ENCODE data around the gene ARFGAP2. TPM values are rescaled to one million over a fixed set of nuclear protein-coding genes. Genes with fewer than 3 reads are reported as not detected.

Gene ARFGAP2
- total RNA-seq, 4 donors from 2014 or later: 144 to 225 (median 163) TPM

DNA sequence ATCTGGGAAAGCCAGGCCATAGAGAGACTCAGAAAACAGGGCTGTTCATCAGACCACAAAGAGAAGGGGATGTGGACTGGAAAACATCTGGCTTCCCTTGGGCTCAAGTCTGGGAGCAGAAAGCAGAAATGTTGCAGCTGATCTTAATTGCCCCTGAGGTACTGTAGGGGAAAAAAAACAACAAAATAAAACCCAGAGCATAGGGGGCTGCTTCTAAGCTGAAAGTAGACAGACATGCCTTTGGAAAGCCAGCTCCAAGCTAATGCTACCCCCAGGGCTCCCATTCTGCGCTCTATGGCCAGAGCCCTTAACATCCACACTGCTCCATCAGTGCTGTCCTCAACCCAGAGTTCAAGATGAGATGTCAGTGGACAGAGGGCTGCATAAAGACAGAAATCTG, 11.6 kb upstream of the ARFGAP2 start:
- no peak for DNase-seq
- Histone ChIP-seq H3K4me3 (no peak overlapping the region), H3K4me1 (peaks cover 6 to 47% (median 13%) of the 10 kb centered on the region in 4 donors), H3K36me3 (no peaks in the 10 kb centered on the region), H3K27ac (peak overlapping the region in 1 of 4 donors; percentile 89), H3K27me3 (peaks cover 0 to 6% of the 10 kb centered on the region in 2 donors), H3K9me3 (no peaks in the 10 kb centered on the region)
- TF ChIP-seq POLR2A (IDR thresholded peaks at IDR 0.05) (no peak), CTCF (IDR thresholded peaks at IDR 0.05) (no peak)

DNA sequence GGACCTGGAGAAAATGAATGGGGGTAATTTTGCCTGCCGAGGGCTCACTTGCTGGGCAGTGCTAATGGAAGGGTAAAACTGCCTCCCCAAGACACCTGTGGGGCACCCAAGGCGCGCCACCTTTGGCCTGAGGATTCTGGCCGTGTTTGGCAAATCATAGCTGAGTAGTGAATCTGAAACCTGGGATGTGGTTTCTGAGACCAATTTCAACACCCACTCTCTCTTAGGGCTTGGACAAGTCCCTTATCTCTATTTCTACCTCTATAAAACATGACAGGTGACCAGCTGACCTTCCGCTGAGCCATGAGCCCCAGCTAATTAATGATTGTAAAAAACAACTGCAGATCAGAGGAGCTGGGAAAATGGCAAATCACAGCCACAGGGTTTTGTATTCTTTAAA, 11.0 kb upstream of the ARFGAP2 start:
- Histone ChIP-seq H3K36me3 (no peaks in the 10 kb centered on the region), H3K27me3 (peaks cover 0 to 6% of the 10 kb centered on the region in 2 donors), H3K4me1 (peaks cover 6 to 47% (median 13%) of the 10 kb centered on the region in 4 donors), H3K9me3 (no peaks in the 10 kb centered on the region), H3K4me3 (peak overlapping the region in 2 of 4 donors; percentile 2 to 88), H3K27ac (peak overlapping the region in 2 of 4 donors; percentile 20 to 89)
- no peak for DNase-seq
- no peak for TF ChIP-seq POLR2A (IDR thresholded peaks at IDR 0.05)
- TF ChIP-seq CTCF (IDR thresholded peaks at IDR 0.05): no peak

DNA sequence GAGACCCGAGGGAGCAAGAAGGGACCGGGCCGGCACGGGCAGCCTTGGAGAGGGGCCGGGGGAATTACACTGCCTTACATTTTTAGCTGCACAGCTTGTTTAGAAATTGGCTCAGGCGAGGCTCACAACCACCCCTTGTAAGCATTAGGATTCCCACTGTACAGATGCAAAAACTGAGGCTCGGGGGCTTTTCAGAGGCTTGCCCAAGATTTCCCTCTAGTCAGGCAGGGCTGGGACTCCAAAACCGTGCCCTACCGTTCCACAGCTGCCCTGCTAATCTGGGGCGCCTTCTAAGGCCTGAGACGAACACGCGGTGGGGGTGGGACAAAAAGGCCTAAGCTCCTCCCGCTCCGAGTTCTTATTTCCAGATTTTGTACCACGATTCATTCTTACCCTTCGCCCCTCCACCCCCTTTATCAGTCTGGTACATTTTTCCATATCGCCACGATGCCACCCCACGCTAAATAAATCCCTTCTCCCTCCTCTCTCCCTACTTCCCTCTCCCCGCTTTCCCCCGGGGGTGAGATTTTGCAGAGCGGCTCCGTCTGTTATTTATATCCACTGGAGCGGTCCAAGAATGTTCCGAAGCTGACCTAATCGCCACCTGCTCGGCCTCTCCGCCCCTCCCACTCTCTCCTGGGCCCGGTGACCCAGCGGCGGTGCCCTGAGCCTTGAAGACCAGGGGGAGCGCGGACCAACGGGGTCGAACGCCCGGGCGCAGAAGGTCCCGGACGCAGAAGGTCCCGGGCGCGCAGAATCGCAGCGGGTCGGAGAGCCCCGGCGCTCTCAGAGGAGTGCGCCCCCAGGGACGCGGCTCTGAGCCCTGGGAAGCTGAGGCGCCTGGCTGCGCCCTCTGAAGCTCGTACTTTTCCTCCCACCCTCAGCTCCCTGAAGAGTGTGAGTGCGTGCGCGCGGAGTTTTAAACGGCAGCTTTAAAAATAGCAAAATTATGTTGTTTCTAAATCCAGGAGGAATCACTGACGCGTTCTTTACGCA, 10.3 kb upstream of the ARFGAP2 start:
- peak overlapping the region; percentile 61 to 88 (median 77) for H3K4me3 ChIP-seq
- H3K9me3 ChIP-seq: no peaks in the 10 kb centered on the region
- peak in 2 of 3 donors; percentile 42 to 68 for DNase-seq
- H3K27ac ChIP-seq: peak overlapping the region in 3 of 4 donors; percentile 63 to 89 (median 71)
- peaks cover 6 to 47% (median 13%) of the 10 kb centered on the region in 4 donors for H3K4me1 ChIP-seq
- H3K36me3 ChIP-seq: no peaks in the 10 kb centered on the region
- H3K27me3 ChIP-seq: peaks cover 0 to 6% of the 10 kb centered on the region in 2 donors
- TF ChIP-seq POLR2A (IDR thresholded peaks at IDR 0.05): no peak
- no peak for TF ChIP-seq CTCF (IDR thresholded peaks at IDR 0.05)

DNA sequence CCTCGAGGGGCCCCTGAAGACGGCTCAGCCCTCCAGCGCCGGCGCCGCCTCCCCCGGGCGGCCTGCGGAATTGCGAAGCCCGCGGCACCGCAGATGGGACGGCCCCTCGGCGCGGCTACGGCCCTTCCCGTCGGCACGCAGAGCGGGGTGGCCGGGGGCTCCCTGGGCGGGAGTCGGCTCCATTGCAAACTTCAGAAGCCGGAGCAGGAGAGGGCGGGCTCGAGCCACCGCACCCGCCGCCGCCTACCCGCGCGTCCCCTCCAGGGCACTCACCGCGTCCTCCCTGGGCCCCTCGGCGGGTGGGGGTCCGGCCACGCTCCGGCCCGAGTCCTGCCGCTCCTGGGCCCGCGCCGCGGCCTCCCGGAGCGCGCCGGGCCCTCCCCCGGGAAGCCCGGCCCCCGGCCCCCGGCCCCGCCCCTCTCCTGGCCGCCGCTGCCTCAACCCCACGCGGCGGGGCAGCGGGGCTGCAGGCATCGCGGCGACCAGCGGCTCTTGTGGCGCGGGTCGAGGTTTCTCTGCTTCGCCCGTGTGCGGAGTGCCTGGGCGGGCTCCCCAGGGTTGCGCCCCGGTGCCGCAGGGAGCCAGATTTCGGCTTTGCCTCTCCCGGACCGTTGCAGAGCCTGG, 9.5 kb upstream of the ARFGAP2 start, which contains the start of gene PACSIN3:
Gene PACSIN3 (minus strand): TSS at position 359 of the 624 bp plus-strand sequence. CDS start 3,707 bp downstream, outside the sequence.
- peak; percentile 34 to 68 (median 54) for DNase-seq
- Histone ChIP-seq H3K4me3 (peak within 1 kb of the TSS; percentile 61 to 88 (median 77)), H3K4me1 (peaks cover 6 to 47% (median 13%) of the 10 kb centered on the region in 4 donors)

More for the DNA sequence above, 9.5 kb upstream of the ARFGAP2 start, which contains the start of gene PACSIN3:
- H3K27ac ChIP-seq: peak within 1 kb of the TSS; percentile 63 to 89 (median 70)
- no peaks in the 10 kb centered on the region for H3K36me3 ChIP-seq
- no peak for TF ChIP-seq POLR2A (IDR thresholded peaks at IDR 0.05)
- peak in 3 of 6 experiments; percentile 18 to 36 (median 21) for TF ChIP-seq CTCF (IDR thresholded peaks at IDR 0.05)
- no peaks in the 10 kb centered on the region for H3K9me3 ChIP-seq
- H3K27me3 ChIP-seq: peaks cover 0 to 6% of the 10 kb centered on the region in 2 donors
